GM21390 (cell line): ENCODE results near the gene CD63.
"Not testable (repeated sequence)": the region's sequence is repeated elsewhere in the genome, so short reads cannot be mapped to it uniquely, and the experiment has no call there.

ENCODE experiments used
- ATAC-seq: cut with Tn5 transposase; IDR thresholded peaks from one replicate; pipeline ENCODE4 v1.9.1; 2021; ENCODE audit not compliant: unreplicated experiment

The CD63 gene

GRCh38 chr12:55728939-55729818 lies at the start of gene CD63:
TSS of gene CD63 (minus strand) at chr12:55729009. CDS start at chr12:55728341, 668 bp downstream.
- ATAC-seq, result peak; percentile 65

DNA sequence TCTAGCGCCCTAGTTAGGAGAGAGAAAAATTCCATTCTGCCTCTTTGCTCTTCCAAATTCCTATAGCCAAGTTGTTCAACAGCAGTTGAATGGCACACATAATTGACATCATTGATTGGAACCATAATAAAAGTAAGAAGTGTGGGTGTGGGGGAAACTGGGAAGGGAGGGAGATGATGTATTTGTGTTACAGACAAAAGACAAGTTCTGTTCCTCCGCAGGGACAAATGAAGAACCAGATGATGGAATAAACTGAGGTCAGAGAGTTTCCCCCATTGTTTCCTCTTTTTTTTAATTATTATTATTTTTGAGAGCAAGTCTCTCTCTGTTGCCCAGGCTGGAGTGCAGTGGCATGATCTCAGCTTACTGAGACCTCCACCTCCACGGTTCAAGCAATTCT lies 49.0 kb upstream of the CD63 start:
- no peak for ATAC-seq

GRCh38 chr12:55771736-55772135 lies 42.9 kb upstream of the CD63 start:
- ATAC-seq, result no peak

DNA sequence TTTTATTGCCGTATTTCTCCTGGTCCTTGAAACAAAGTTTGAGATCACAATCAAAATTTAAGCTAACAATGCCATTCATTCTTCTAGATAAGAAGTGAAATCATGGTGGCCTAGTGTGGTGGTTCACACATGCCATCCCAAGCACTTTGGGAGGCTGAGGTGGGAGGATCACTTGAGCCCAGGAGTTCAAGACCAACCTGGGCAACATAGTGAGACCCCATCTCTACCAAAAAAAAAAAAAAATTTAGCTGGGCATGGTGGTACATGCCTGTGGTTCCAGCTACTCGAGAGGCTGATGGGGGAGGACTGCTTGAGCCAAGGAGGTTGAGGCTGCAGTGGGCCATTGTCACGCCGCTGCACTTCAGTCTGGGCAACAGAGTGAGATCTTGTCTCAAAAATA lies 38.3 kb upstream of the CD63 start:
- ATAC-seq, result no peak

DNA sequence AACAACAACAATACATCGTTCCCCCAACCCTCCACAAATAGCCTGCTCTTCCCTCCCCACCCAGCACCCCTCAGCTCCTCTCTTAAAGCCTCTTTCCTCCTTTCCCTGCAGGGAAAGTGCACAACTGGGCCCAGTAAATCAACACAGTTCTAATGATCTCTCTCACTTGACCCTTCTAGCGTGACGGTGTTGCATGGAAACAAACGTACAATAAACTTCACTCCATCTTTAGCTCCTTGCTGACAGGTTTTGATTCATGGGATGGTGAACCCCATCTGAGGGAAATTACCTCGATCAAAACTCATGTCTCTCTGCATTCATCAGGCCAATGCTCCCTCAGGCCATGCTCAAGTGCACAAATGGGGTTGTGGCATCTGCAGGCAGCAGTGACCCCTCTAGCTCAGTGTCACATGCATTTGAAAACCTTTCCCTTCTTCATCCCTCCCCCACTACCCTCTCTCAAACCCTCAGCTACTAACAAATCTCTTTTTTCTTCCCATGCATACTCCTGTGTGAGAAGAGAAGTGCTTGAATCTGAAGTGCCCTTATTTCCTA lies 37.0 kb upstream of the CD63 start:
- no peak for ATAC-seq

DNA sequence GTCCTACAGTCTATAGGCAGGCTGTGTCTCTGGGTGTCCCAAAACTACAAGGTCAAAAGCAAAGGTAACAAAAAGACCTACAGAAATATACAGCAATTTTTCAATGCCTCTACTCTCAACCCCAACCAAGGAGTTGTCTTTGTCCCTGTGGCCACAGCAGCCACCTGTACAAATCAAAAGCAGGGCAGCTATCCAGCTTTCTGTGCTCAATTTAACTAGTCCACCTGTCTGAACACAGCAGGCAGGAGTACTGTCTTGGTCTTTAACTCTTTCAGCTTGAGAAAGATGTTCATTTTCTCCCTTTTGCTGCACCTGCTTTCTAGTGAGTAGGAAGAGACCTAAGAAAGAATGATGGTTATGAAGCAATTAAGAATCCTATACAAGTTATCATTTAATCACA lies 33.8 kb upstream of the CD63 start:
- no peak for ATAC-seq

- no peak for ATAC-seq
These were observed 31.9 kb upstream of the CD63 start for GRCh38 chr12:55760663-55761062.

GRCh38 chr12:55758575-55758974 lies 29.8 kb upstream of the CD63 start:
- not testable (repeated sequence) for ATAC-seq

- ATAC-seq, result no peak
These were observed 28.9 kb upstream of the CD63 start for GRCh38 chr12:55757701-55758100.

DNA sequence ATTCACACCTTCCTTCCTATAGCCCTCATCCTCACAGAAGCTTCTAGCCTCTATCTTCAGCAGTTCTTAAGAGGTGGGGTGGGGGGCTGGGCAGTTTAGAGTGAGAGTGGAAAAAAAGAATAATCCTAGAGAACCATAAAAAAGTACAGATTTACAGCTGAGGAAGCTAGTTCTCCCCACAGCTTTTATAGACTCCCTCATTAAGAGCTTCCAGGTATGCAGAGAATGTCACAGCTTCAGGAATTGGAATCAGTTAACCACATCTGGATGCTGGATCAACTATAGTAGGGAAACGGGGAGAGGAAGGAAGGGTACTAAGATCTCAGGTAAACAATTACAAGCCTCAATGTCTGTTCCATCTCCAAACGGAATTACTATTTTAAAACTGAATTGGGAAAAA lies 26.4 kb upstream of the CD63 start:
- no peak for ATAC-seq

DNA sequence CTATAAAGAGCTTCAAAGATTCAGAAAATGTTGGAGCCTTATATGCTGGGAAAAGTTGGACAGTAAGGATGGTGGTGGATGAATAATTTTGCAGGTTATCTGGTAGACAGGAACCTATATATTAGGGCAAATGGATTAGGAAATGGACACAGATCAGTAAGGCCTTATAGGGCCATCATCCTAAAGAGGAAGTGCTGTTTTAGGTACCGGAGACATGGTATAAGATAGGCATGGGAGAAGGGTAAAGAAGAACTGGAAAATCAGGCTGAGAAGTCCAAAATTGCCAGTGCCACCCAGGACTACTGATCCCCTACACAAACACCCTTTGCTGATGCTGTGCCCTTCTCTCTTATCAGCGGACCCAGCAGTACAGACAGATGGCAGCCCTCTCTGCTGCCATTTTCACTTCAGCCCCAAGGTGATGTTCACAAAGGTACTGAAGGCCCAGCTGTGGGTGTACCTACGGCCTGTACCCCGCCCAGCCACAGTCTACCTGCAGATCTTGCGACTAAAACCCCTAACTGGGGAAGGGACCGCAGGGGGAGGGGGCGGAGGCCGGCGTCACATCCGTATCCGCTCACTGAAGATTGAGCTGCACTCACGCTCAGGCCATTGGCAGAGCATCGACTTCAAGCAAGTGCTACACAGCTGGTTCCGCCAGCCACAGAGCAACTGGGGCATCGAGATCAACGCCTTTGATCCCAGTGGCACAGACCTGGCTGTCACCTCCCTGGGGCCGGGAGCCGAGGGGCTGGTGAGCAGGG lies 19.6 kb upstream of the CD63 start:
- no peak for ATAC-seq

GRCh38 chr12:55746913-55747231 lies 18.1 kb upstream of the CD63 start:
- ATAC-seq, result no peak

DNA sequence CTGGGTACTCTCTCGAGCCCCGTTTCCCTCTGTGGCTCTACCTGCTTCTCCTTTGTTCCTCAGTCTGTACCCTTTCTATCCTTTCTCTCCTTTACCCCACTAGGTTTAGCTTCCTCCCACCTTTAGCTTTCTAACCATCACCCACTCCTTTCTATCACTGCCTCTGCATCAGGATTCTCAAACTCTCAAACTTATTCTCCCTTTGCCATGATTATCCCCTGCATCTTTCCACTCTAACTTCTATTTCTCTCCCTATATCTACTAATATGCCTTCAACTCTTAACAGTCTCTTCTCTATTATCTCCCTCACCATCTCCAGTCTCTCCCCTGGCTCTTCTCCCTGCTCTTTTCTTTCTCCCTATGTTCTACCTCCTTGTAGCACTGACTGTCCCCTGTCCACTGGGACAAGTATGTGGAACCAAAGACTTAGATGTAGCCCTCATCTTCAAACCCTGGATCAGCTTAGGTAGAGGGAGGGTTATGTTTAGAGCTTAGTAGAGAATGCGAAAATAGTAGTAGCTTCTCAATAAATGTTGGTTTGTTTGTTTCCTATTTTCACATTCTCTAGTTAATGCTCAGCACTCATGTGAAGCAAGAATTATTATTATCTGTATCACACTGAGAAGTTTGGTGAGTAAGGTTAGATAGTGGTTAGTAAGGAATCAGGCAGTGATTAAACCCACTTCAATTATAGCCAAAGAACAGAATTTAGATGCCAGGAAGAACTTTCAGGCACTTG lies 17.5 kb upstream of the CD63 start:
- no peak for ATAC-seq

DNA sequence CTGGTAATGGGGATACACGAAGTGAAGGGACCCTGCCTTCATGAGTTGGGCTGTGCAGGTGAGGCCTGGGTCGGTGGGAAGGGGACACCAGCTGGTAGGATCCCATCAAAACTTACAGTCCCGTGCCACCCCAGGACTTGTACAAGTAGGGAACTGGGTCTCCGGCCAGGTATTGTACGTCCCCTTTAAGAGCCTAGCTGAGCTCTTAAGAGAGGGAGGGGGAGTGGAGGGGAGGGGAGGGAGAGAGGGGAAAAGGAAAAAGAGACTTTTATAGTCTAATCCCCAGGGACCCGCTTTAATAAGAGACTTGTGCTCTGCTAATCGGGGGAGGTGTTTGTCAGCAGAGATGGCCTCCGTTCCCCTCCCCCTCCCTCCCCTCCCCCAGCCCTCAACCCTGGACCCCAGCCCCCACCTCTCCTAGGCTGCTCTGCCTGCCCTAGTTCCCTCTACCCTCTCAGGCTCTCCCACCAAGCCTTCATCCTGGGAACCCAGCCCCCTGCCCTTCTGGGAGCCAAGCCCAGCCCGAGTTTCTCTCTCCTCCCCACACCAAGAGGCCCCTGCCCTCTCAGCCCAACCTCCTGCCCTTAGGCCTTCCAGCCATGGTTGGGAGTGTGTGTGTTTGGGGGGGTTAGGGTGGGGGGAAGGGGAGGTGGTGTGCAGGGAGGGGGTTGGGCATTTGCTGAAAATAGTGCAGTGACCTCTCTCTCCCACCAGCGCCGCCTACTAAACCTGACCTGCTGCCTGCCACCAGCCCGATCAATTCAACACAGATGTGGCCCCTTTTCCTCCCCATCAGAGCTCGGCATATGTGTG lies 16.8 kb upstream of the CD63 start:
- no peak for ATAC-seq

GRCh38 chr12:55744340-55745030 lies 15.7 kb upstream of the CD63 start:
- ATAC-seq, result no peak

- peak; percentile 60 for ATAC-seq
These were observed 14.9 kb upstream of the CD63 start for GRCh38 chr12:55743406-55744339.

DNA sequence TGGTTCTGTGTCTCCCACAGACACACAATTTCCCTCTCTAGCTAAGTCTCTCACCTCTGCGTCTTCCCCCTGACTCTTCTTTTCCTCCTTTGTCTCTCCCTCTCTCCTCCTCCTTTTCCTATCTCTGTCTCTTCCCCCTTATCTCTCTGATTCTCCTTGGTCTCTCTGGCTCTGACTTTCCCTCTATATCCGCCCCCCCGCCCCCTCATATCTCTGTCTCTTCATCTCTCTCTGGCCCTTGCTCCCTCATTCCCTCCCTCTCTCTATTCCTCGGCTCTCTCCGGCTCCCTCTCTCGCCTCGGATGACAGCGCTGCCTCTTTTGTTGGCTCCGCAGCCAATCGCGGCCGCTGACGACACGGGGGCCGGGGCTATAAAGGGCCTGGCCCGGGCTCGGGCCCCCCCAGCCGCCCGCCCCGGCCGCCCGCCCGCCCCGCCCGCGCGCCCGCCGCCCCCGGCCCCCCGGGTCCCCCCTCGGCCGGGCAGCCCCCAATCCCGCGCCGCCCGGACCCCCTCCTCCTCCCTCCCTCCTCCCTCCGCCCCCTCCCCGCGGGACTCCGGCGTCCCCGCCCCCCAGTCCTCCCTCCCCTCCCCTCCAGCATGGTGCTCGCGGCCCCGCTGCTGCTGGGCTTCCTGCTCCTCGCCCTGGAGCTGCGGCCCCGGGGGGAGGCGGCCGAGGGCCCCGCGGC lies 14.1 kb upstream of the CD63 start, which contains the start of gene GDF11:
TSS of gene GDF11 (plus strand) at position 404 of the 687 bp plus-strand sequence. CDS start at position 599, 195 bp downstream.
- peak; percentile 35 for ATAC-seq
